Effector memory CD8-positive, alpha-beta T cell (primary cell): ENCODE measurements around the gene CACNA1C.

Experiments used
- ATAC-seq: fragments of 150-1000 bp; cut with Tn5 transposase; replicated peaks from 2 replicates; pipeline ENCODE4 v1.10.0; 2021; ENCODE audit warnings: mild to moderate bottlenecking, moderate library complexity
- DNase-seq, 3 experiments: peaks; one replicate each; pipeline ENCODE4 v3.0.0; 2021
- H3K27ac Mint-ChIP-seq, 2 donors: one replicate each; pipeline ENCODE4 v1.8.0; 2022; ENCODE audit warnings: mild to moderate bottlenecking in 2 of 2, mixed read lengths in 2 of 2, moderate library complexity in 2 of 2
- H3K27me3 Mint-ChIP-seq, 2 donors: one replicate each; pipeline ENCODE4 v1.8.0; 2022; ENCODE audit warnings: mixed read lengths in 2 of 2
- H3K36me3 Mint-ChIP-seq: one replicate; pipeline ENCODE4 v1.8.0; 2022; ENCODE audit warnings: mild to moderate bottlenecking, moderate library complexity, mixed read lengths; ENCODE audit not compliant: insufficient read depth
- H3K4me1 Mint-ChIP-seq, 2 donors: one replicate each; pipeline ENCODE4 v1.8.0; 2022; ENCODE audit warnings: low read depth in 2 of 2, mixed read lengths in 2 of 2
- H3K4me3 Mint-ChIP-seq, 2 donors: one replicate each; pipeline ENCODE4 v1.8.0; 2022; ENCODE audit warnings: mild to moderate bottlenecking in 2 of 2, mixed read lengths in 2 of 2, moderate library complexity in 2 of 2
- H3K9me3 Mint-ChIP-seq, 2 donors: one replicate each; pipeline ENCODE4 v1.8.0; 2022; ENCODE audit warnings: mixed read lengths in 2 of 2

Gene CACNA1C

DNA sequence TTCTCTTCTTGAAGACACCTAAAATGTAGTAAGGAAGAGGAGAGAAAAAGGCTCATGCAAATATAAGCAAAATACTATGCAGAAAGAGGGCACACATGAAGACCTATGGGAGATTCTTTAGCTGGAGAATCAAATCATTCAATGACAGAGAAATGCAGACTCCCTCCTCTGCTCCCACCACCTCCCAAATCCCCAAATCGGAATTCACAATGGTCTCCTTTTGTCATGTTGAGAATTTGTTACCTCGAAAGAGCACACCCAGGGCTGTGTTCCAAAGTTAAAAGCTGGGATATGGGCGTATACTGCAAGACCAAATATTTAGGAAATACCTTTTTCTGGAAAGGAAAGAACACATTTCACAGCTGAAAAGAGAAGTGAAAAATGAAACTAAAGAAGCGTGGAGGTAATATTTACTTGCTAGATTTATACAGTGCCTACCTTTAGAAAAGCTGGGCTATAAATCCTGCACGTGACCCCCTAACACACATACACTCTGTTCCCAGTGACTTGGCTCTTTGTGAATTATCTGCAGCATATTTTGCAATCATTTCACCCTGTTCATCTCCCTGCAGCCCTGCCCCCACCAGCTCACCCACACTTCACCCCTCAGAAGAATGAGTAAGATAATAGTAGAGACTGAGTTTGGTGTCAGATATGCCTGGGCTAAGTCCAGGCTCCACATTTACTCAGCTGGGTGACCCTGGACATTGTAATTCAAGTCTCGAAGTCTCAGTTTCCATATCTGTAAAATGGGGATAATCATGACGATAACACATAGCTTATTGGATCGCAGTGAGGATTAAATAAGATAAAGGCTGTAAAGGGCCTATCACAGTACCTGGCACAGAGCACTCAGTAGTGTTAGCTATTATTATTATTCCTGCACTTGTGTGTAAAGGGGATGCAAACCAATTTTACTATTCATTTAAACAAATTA is 2.9 kb upstream of the CACNA1C start:
- Mint-ChIP-seq H3K27me3 (peaks cover 72 to 77% of the 10 kb centered on the region in 2 donors), H3K4me3 (no peak overlapping the region), H3K36me3 (no peaks in the 10 kb centered on the region), H3K27ac (no peak overlapping the region), H3K4me1 (peaks cover 4 to 13% of the 10 kb centered on the region in 2 donors), H3K9me3 (no peaks in the 10 kb centered on the region)
- DNase-seq (no peak), ATAC-seq (no peak)

DNA sequence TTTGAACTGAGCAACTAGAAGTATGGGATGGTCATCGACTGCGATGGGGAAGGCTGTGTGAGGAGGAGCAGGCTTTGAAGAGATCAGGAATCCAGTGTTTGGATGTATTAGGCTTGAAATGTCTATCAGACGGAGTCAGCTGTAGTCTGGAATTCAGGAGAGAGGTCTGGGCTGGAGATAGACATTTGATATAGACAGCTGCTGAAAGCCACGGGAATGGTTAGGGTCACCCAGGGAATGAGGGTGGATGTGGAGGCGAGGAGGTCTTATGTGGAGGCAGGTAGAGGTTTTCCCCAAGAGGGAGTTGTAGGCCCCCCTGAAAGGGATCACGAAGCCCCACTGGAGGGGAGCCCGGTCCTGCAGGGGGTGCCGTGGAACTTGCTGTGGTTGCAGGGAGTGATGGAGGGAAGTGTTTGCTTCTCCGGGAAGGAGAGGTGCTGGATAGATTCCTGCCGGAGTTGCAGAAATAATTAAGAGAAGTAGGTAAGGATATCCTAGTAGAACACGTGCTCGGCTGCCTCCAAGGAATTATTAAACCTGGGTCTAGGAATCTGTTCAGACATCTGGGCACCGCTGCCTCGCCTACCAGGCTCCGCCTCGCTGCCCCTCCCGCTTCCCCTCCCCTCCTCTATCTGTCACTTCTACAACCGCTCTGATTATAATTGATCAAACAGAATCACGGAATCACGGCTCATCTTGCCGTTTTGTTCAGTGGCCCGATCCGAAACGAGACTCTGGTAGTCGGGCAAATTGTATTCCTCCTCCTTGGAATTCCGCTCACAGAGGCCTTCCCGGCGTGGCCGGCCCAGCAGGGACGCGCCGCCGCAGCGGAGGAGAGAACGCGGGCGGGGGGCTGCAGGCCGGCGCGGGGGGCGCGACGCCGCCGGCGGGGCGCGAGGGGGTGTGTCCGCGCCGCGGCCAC is 826 bp upstream of the CACNA1C start:
- ATAC-seq (no peak), DNase-seq (no peak)
- Mint-ChIP-seq H3K4me3 (peak overlapping the region; percentile 71 to 74), H3K27ac (peak overlapping the region in 1 of 2 donors; percentile 26), H3K9me3 (no peaks in the 10 kb centered on the region), H3K36me3 (no peaks in the 10 kb centered on the region), H3K4me1 (peaks cover 4 to 13% of the 10 kb centered on the region in 2 donors), H3K27me3 (peaks cover 76 to 78% of the 10 kb centered on the region in 2 donors)

DNA sequence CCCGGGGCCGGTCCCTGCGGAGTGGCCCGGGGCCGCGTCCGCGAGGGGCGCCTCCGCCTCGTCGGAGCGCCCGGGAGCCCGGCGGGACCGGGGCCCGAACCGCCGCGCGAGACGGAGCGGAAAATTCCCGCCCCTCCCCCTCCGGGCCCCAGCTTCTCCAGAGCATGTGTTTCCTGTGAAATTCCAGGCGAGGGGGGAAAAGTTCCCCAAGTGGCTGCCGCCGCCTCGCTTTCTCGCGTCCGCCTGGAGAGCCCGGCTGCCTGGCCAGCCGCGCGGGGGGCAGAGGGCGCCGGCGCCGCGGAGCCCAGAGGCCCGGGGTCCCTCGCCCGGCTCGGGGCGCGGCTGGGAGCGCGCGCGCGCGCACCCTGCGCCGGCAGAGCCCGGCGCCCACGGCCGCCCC is 904 bp downstream of the CACNA1C start:
- Mint-ChIP-seq H3K27me3 (peaks cover 74 to 80% of the 10 kb centered on the region in 2 donors), H3K27ac (no peak overlapping the region), H3K4me1 (peaks cover 4 to 13% of the 10 kb centered on the region in 2 donors), H3K9me3 (no peaks in the 10 kb centered on the region), H3K36me3 (no peaks in the 10 kb centered on the region), H3K4me3 (no peak overlapping the region)
- DNase-seq (no peak), ATAC-seq (no peak)

DNA sequence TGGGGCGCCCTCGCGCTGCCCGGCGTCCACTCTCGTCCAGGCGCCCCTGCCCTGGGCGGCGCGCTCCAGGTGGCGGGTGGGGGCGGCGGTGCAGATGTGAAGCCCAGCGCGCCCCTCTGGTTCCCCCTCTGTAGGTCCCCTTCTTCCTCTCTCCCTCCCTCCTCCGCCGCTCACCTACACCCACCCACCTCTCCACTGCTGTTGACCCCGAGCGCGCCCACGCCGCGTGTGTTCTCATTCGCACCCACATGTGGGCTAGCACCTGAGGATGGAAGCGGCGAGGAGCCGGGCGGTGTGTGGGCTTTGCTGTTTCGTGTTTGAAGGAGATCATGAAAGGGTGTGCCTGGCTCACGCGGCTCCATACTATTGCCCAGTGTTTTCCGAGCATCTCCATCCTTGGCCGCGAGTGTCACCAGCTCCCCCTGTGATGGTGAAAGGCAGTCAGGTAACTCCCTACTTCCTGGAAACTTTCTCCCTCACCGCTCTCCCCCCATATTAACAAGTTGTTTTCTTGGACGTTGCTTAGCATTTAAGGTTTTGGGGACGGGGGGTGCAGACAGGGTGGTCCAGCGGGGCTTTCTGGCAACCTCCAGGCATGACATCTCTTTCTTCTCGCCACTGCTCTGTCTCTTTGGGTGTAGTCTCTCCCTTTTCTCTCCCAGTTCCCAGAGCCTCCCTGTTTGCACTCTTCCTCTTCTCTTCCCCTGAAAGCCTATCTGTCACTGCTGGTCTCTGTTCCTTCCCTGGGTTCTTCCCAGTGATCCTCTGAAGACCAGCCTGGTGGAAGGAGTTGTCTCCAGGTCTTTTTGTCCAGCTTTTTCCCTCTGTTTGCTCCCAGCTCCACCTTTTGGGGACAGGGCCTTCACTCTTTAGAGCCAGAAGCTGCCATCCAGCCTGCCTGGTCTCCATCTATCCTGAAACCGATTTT is 1.6 kb downstream of the CACNA1C start:
- Mint-ChIP-seq H3K4me3 (peak overlapping the region; percentile 60 to 72), H3K27ac (no peak overlapping the region), H3K9me3 (no peaks in the 10 kb centered on the region)

DNA sequence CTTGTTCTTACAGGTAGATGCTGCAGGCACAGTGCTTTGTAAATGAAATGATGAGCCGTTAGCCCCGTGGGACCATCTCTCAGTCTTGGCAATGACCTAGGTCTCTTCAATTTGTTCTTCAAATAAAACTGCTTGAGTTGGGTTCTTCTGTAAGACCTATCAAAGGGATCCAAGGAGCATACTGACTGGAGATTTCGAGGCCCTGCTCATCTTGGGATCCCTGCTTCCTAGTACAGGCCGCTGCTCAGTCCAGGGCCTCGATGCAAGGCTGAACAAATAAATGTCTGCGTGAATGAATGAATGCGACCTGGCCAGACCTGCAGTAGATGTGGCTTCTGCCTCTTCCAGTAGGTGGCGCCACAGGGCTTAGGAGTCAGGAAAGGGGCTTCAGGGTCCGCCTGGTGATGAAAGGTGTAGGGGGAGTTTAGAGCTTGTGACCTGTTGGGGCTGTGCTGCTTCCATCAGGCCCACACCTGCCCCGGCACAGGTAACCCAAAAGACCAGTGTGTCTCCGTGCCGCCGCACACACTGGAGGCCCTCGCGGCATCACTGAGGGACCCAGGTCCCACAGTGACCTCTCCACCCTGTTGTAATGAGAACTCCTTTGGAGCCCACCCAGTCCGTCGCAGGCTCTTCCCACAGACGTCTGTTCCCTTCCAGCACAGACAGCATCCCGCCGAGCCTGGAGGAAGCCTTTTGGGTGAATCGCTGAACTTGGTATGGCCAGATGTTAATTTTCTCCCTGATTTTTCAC is 4.4 kb downstream of the CACNA1C start:
- no peak for ATAC-seq

More for the DNA sequence above, 1.6 kb downstream of the CACNA1C start:
- Mint-ChIP-seq H3K4me1 (peaks cover 4 to 13% of the 10 kb centered on the region in 2 donors), H3K36me3 (no peaks in the 10 kb centered on the region), H3K27me3 (peaks cover 67 to 83% of the 10 kb centered on the region in 2 donors)
- DNase-seq (no peak), ATAC-seq (no peak)

DNA sequence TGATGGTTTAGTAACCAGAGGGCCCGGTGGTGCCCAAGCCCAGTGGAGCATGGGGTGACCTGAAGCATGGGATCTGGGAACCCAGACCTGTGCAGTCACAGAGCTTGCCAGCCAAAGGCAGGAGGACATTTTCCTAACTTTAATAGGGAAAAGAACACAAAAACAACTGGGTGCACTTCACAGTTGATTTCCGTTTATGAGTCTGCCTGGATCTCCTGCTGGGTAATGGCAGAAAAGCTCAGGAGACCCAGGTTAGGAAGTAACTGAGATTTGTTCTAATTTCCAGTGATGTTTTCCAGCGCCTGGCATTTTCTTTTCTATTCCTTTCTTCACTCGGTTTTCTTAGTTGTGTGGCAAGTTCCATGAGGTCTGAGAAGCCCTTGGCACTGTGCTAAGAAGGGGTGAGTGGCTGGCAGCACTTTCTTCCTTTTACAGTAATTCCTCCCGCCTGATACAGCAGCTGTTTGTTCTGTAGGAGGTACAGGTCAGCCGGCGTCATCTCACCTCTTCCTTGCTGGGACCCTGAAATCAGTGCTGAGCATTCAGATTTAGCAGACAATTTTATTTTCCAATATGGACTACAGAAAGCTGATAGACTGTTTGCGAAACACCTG is 5.1 kb downstream of the CACNA1C start:
- no peaks in the 10 kb centered on the region for H3K36me3 Mint-ChIP-seq
- peaks cover 0 to 10% of the 10 kb centered on the region in 2 donors for H3K4me1 Mint-ChIP-seq
- H3K4me3 Mint-ChIP-seq, result no peak overlapping the region
- no peak overlapping the region for H3K27ac Mint-ChIP-seq
- no peak for DNase-seq
- H3K9me3 Mint-ChIP-seq, result no peaks in the 10 kb centered on the region
- ATAC-seq, result no peak
- H3K27me3 Mint-ChIP-seq, result peaks cover 40 to 68% of the 10 kb centered on the region in 2 donors

More for the DNA sequence above, 4.4 kb downstream of the CACNA1C start:
- Mint-ChIP-seq H3K4me3 (no peak overlapping the region), H3K27me3 (peaks cover 40 to 69% of the 10 kb centered on the region in 2 donors), H3K27ac (no peak overlapping the region), H3K9me3 (no peaks in the 10 kb centered on the region), H3K36me3 (no peaks in the 10 kb centered on the region), H3K4me1 (peaks cover 0 to 9% of the 10 kb centered on the region in 2 donors)
- DNase-seq, result peak in 2 of 3 experiments; percentile 15 to 19

DNA sequence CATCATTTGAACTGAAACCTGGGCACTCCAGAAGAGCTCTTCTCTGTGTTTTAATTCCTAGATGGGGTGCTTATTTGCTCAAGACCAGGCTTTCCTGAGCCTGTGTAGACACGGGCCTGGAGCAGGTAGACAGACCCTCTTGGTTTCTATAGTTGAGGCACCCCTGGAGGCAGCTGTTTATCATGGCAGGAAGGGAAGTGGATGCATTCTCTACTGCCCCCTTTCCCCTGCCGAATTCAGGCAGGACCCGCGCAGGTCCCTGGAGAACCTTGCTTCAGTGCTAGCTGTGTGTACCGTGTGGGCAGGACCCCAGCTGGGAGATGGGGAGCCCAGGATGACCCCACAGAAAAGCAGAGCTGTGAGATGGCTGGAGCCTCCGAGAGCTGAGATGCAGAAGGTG is 6.0 kb downstream of the CACNA1C start:
- DNase-seq, result no peak
- Mint-ChIP-seq H3K4me1 (peaks cover 1 to 9% of the 10 kb centered on the region in 2 donors), H3K27ac (no peak overlapping the region), H3K36me3 (no peaks in the 10 kb centered on the region), H3K4me3 (no peak overlapping the region), H3K27me3 (peaks cover 45 to 68% of the 10 kb centered on the region in 2 donors), H3K9me3 (no peaks in the 10 kb centered on the region)
- no peak for ATAC-seq

DNA sequence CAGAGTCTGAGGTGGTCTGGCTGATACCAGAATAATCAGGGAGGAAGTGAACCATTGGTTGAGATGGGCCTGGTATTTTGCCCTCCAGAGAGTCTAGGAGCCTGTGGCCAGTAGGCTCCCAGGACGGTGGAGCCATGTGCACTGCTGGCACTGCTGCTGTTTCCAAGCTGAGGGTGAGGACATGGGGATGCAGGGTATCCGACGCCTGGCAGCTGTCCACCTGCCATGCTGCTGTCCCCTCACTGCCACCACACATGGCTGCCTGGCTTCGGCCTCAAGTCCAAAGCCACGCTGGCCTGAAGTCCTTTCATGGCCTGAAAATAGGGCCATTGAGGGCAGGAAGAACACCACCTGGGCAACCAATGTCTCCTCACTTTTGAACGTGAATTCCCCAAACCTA is 8.6 kb downstream of the CACNA1C start:
- Mint-ChIP-seq H3K9me3 (no peaks in the 10 kb centered on the region), H3K4me1 (peaks cover 9 to 11% of the 10 kb centered on the region in 2 donors), H3K27me3 (peaks cover 33 to 51% of the 10 kb centered on the region in 2 donors), H3K36me3 (peaks cover 2% of the 10 kb centered on the region), H3K4me3 (no peak overlapping the region), H3K27ac (no peak overlapping the region)
- DNase-seq, result no peak
- ATAC-seq, result no peak

DNA sequence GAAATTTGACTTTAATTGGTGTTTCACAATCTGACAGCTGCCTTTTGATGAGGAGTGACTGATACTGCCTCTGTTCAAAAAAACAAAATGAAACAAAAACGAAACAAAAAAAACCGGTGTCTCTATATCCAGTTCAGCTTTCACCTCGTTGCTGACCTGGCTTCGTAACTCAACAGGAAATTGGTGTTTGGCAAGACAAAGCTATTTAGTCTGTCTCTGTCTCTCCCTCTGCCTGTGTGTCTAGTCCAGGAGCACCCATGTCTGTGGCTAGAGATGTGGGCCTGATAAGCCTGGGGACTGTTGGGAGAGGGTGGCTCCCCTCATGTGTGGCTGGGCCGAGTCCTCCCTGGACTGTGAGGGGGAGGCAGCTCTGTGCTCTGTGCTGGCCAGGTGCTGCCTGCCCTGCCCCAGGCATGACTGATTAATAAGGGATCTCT is 11.3 kb downstream of the CACNA1C start:
- Mint-ChIP-seq H3K4me3 (peak overlapping the region; percentile 75 to 77), H3K9me3 (no peaks in the 10 kb centered on the region), H3K4me1 (peaks cover 9 to 11% of the 10 kb centered on the region in 2 donors), H3K27me3 (peaks cover 34 to 45% of the 10 kb centered on the region in 2 donors), H3K27ac (peak overlapping the region; percentile 85 to 86), H3K36me3 (peaks cover 5% of the 10 kb centered on the region)
- ATAC-seq (peak; percentile 85), DNase-seq (peak in 1 of 3 experiments; percentile 10)

DNA sequence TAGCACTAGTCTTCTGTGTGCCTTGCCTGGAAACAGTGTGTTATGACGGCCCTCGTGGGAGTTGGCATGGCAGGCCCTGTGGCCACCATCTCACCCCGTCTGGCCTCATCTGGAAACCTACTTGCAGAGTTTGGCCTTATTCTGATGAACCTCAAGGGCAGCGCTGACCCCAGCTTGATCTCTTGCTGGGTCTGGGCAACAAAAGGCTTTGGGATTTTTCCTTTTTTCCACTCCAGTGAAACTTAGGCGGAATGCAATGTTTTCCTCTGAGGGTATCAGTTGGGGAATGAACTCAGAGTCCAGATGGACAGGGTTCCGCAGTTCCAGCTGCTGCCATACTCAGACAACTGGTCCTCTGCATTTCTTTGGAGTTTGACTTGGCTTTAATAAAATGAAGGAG is 15.9 kb downstream of the CACNA1C start:
- H3K4me3 Mint-ChIP-seq, result no peak overlapping the region
- H3K4me1 Mint-ChIP-seq, result peaks cover 9% of the 10 kb centered on the region in 2 donors

DNA sequence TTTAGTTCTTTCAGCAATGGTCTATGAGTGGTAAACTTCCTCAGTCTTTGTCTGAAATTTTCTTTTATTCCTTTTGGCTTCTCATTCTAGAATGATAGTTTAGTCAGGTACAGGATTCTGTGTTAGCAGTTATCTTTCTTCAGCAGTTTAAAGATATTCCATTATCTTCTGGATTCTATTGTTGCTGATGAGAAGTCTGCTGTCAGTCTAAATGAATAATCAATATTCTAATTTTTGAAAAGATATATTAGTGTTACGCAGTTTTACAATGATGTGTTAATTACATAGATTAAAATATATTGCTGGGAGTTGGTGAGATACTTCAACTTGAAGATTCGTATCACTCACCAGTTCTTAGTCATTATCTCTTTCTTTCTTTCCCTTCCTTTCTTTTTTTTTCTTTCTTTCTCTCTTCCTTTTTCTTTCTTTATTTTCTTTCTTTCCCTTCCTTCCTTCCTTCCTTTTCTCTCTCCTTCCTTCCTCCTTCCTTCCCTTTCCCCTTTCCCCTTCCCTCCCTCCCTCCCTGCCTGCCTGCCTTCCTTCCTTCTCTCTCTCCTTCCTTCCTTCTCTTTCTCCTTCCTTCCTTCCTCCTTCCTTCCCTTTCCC is 17.8 kb downstream of the CACNA1C start:
- Mint-ChIP-seq H3K27me3 (peaks cover 49% of the 10 kb centered on the region in 2 donors), H3K9me3 (peaks cover 4 to 11% of the 10 kb centered on the region in 2 donors), H3K4me3 (no peak overlapping the region), H3K4me1 (no peaks in the 10 kb centered on the region), H3K36me3 (peaks cover 3% of the 10 kb centered on the region), H3K27ac (no peak overlapping the region)
- DNase-seq (no peak), ATAC-seq (no peak)

More for the DNA sequence above, 15.9 kb downstream of the CACNA1C start:
- Mint-ChIP-seq H3K9me3 (peaks cover 4 to 11% of the 10 kb centered on the region in 2 donors), H3K27ac (no peak overlapping the region), H3K36me3 (peaks cover 5% of the 10 kb centered on the region), H3K27me3 (peaks cover 35 to 48% of the 10 kb centered on the region in 2 donors)
- ATAC-seq (no peak), DNase-seq (no peak)
